PC-3 (cell line): ENCODE measurements around the gene IQGAP1. TPM values are rescaled to one million over a fixed set of nuclear protein-coding genes. Genes with fewer than 3 reads are reported as not detected.

Source experiments
- ATAC-seq: fragments of 200-7000 bp; cut with Tn5 transposase; 2 replicates; pipeline ENCODE4 v1.9.1; 2020; ENCODE audit warnings: mild to moderate bottlenecking, moderate library complexity
- BruUV-seq: library from RNA; stranded (reverse); fragments of 400-500 nt; replicated peaks from 2 replicates; lab custom pipeline; 2021; lab: Mats Ljungman, UMichigan
- CTCF ChIA-PET: fragments of 300-600 bp; sonication (Branson Sonifier 250); formaldehyde crosslinking; loops from one replicate; lab custom pipeline; 2022; ENCODE audit warnings: antibody characterized with exemption; lab: Charles Lee
- POLR2A ChIA-PET: fragments of 300-600 bp; sonication (Branson Sonifier 250); formaldehyde crosslinking; loops from one replicate; lab custom pipeline; 2022; ENCODE audit warnings: antibody characterized with exemption; ENCODE audit not compliant: unreplicated experiment; lab: Charles Lee
- DNase-seq: peaks from one replicate; pipeline ENCODE4 v3.0.0-alpha.2; 2015
- H2AFZ ChIP-seq: fragments of 300-600 bp; sonication (generic); 2 replicates; pipeline ENCODE4 v1.6.0; 2016; ENCODE audit warnings: antibody characterized with exemption, low read length
- H3F3A ChIP-seq: fragments of 300-600 bp; sonication (generic); one replicate; pipeline ENCODE4 v1.6.0; 2017; ENCODE audit warnings: antibody characterized with exemption, low read length, control low read depth, mild to moderate bottlenecking; ENCODE audit not compliant: unreplicated experiment
- H3K27ac ChIP-seq: fragments of 300-600 bp; sonication (generic); 2 replicates; pipeline ENCODE4 v1.5.1; 2016; ENCODE audit warnings: mild to moderate bottlenecking, low read length
- H3K27me3 ChIP-seq: fragments of 300-600 bp; sonication (generic); 2 replicates; pipeline ENCODE4 v1.6.1; 2016; ENCODE audit warnings: low read length, mixed read lengths
- H3K36me3 ChIP-seq: fragments of 300-600 bp; sonication (generic); 2 replicates; pipeline ENCODE4 v1.6.1; 2016; ENCODE audit warnings: low read depth, mixed run types, low read length, mixed read lengths
- H3K4me1 ChIP-seq: fragments of 300-600 bp; sonication (generic); 2 replicates; pipeline ENCODE4 v1.5.1; 2016; ENCODE audit warnings: low read length; ENCODE audit not compliant: insufficient read depth
- H3K4me2 ChIP-seq: fragments of 300-600 bp; sonication (generic); 2 replicates; pipeline ENCODE4 v1.6.0; 2016; ENCODE audit warnings: low read length
- H3K4me3 ChIP-seq: fragments of 300-600 bp; sonication (generic); 2 replicates; pipeline ENCODE4 v1.5.1; 2016; ENCODE audit warnings: mild to moderate bottlenecking, low read length, mixed read lengths
- H3K79me2 ChIP-seq: fragments of 300-600 bp; sonication (generic); 2 replicates; pipeline ENCODE4 v1.6.1; 2017; ENCODE audit warnings: low read length, mixed read lengths
- H3K9ac ChIP-seq: fragments of 300-600 bp; sonication (generic); 2 replicates; pipeline ENCODE4 v1.6.0; 2016; ENCODE audit warnings: mild to moderate bottlenecking, low read length
- H3K9me2 ChIP-seq: fragments of 300-600 bp; sonication (generic); replicated peaks from 2 replicates; pipeline ENCODE4 v1.6.1; 2016; ENCODE audit warnings: mixed run types, low read length, mixed read lengths
- H3K9me3 ChIP-seq: fragments of 300-600 bp; sonication (generic); 2 replicates; pipeline ENCODE4 v1.6.1; 2016; ENCODE audit warnings: low read length, mixed read lengths
- H4K20me1 ChIP-seq: fragments of 300-600 bp; sonication (generic); 2 replicates; pipeline ENCODE4 v1.6.1; 2016; ENCODE audit warnings: low read length, mixed read lengths
- CTCF ChIP-seq: fragments of 300-600 bp; sonication (generic); conservative IDR thresholded peaks from 2 replicates; pipeline ENCODE4 v1.5.1; 2017; ENCODE audit warnings: antibody characterized with exemption, low read depth, mild to moderate bottlenecking, low read length
- EZH2 ChIP-seq: fragments of 300-600 bp; sonication (generic); IDR thresholded peaks from one replicate; pipeline ENCODE4 v1.6.1; 2017; ENCODE audit warnings: antibody characterized with exemption, mild to moderate bottlenecking, low read length; ENCODE audit not compliant: unreplicated experiment
- EZH2phosphoT487 ChIP-seq: fragments of 300-600 bp; sonication (generic); IDR thresholded peaks from 2 replicates; pipeline ENCODE4 v1.6.1; 2018; ENCODE audit warnings: mild to moderate bottlenecking, antibody characterized with exemption, low read length, borderline replicate concordance
- intact Hi-C: fragments of 100-400 bp; cut with micrococcal nuclease; formaldehyde crosslinking; loops from 2 replicates; pipeline ENCODE4 v1.9.0; 2023
- total RNA-seq: library from RNA; depleted of rRNA; stranded (reverse); fragments of >200 nt; gene quantifications from 2 replicates; pipeline ENCODE4 v1.2.3, GENCODE V29; 2014

Gene IQGAP1
- total RNA-seq, 1 experiment from 2014 or later = 139 TPM

- no TSS peak for BruUV-seq
- TF ChIP-seq EZH2 (no peak), EZH2phosphoT487 (no peak), CTCF (no peak)
- Histone ChIP-seq H2AFZ (no peak overlapping the region), H3K27ac (no peak overlapping the region), H3K27me3 (no peaks in the 10 kb centered on the region), H3K79me2 (peaks cover 87% of the 10 kb centered on the region), H3K4me3 (no peak overlapping the region), H3K9ac (no peak overlapping the region), H3K9me2 (no peaks in the 10 kb centered on the region), H3F3A (peaks cover 5% of the 10 kb centered on the region), H3K4me2 (no peak overlapping the region), H3K36me3 (no peaks in the 10 kb centered on the region), H4K20me1 (peaks cover 14% of the 10 kb centered on the region; the same call in 1 of the 2 replicates), H3K9me3 (no peaks in the 10 kb centered on the region), H3K4me1 (peaks cover 47% of the 10 kb centered on the region)
- CTCF ChIA-PET = no interaction called here
- DNase-seq = no peak
- POLR2A ChIA-PET = interaction anchor here (0.6 kb wide), 1 partner anchor 24 kb away, joined by 11 read pairs; no protein-coding TSS in a partner anchor
- intact Hi-C loops = no loop called here
- no peak for ATAC-seq
These were observed 23.1 kb downstream of the IQGAP1 start for GRCh38 chr15:90411176-90411575.

- DNase-seq (peak; percentile 82), ATAC-seq (peak; percentile 78)
- ChIA-PET POLR2A (no interaction called here), CTCF (no interaction called here)
- BruUV-seq = no TSS peak
- H3K36me3 ChIP-seq = no peaks in the 10 kb centered on the region
- H3K79me2 ChIP-seq = peaks cover 80% of the 10 kb centered on the region
- H3K9me2 ChIP-seq = no peaks in the 10 kb centered on the region
- intact Hi-C loops = no loop called here
- H3F3A ChIP-seq = peaks cover 5% of the 10 kb centered on the region
- H3K4me1 ChIP-seq = peaks cover 40% of the 10 kb centered on the region
- no peaks in the 10 kb centered on the region for H3K27me3 ChIP-seq
- peak overlapping the region; percentile 71 for H3K4me2 ChIP-seq
- TF ChIP-seq CTCF = no peak
- no peak for TF ChIP-seq EZH2phosphoT487
- TF ChIP-seq EZH2 = no peak
- H3K9ac ChIP-seq = no peak overlapping the region
- 0 out of 2 replicates have a peak, but pooled peaks cover 6% of the 10 kb centered on the region for H4K20me1 ChIP-seq
- peak overlapping the region; percentile 65 for H3K27ac ChIP-seq
- H3K4me3 ChIP-seq = peak overlapping the region; percentile 32; the same call in 1 of the 2 replicates
- H2AFZ ChIP-seq = no peak overlapping the region
- no peaks in the 10 kb centered on the region for H3K9me3 ChIP-seq
These were observed 24.5 kb downstream of the IQGAP1 start for GRCh38 chr15:90412356-90413194.
